Effector memory CD4-positive, alpha-beta T cell (primary cell): ENCODE data around the gene SP3.

Experiments
- DNase-seq, 3 donors: peaks; one replicate each; pipeline ENCODE4 v3.0.0-alpha.2; 2020
- H3K27ac ChIP-seq: 2 replicates; pipeline ENCODE4 v1.7.0; 2013; ENCODE audit warnings: mild to moderate bottlenecking, low read length, moderate library complexity; ENCODE audit not compliant: insufficient read depth, poor library complexity, severe bottlenecking
- H3K27me3 ChIP-seq: replicated peaks from 2 replicates; pipeline ENCODE4 v1.7.0; 2013; ENCODE audit warnings: mild to moderate bottlenecking, low read length; ENCODE audit not compliant: insufficient read depth, control insufficient read depth, poor library complexity, severe bottlenecking
- H3K36me3 ChIP-seq: 2 replicates; pipeline ENCODE4 v1.7.0; 2013; ENCODE audit warnings: mild to moderate bottlenecking, low read length, moderate library complexity; ENCODE audit not compliant: control insufficient read depth, insufficient read depth
- H3K4me1 ChIP-seq: 2 replicates; pipeline ENCODE4 v1.7.0; 2013; ENCODE audit warnings: low read length, mild to moderate bottlenecking; ENCODE audit not compliant: control insufficient read depth, insufficient read depth, poor library complexity, severe bottlenecking
- H3K4me3 ChIP-seq: 2 replicates; pipeline ENCODE4 v1.7.0; 2013; ENCODE audit warnings: low read length, low read depth, mild to moderate bottlenecking; ENCODE audit not compliant: insufficient read depth, poor library complexity, severe bottlenecking
- H3K9me3 ChIP-seq: 2 replicates; pipeline ENCODE4 v1.7.0; 2013; ENCODE audit warnings: mild to moderate bottlenecking, low read length, moderate library complexity; ENCODE audit not compliant: control insufficient read depth

The SP3 gene

DNA sequence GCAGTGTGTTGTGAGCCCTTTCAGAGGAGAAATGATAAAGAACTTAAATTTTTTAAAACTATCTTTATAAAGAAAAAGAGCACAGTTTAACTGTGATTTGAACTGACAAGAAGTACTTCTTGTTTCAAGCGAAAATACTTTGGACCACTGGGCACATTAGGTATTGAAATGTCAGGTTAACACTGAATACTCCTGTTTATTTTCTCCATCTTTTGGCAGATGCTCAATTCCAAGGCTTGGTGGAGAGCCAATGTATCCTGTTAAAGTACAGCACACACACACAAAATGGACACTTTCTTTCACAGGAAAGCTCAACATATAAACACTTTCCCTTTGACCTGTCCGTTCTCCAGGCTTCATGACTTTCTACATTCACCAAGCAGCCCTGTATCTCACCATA, 32.6 kb upstream of the SP3 start:
- Histone ChIP-seq H3K4me3 (no peak overlapping the region), H3K27ac (no peak overlapping the region), H3K4me1 (no peaks in the 10 kb centered on the region), H3K27me3 (no peaks in the 10 kb centered on the region), H3K36me3 (no peaks in the 10 kb centered on the region), H3K9me3 (no peaks in the 10 kb centered on the region)
- DNase-seq = no peak

DNA sequence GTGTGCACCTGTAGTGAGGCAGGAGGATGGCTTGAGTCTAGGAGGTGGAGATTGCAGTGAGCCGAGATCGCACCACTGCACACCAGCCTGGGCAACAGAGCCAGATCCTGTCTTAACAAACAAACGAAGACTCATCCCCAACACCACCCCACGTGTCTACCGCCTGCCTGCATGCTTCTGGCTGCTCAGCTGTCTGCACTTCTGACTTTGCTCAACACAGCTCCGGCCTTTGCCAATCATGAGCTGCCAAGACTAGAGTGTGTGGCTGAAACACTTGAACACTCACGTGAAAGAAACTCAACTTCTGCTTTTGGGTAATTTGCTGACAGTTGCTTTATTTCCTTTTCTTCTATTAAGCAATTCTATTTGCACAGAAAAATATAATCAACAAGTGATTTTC, 32.1 kb upstream of the SP3 start:
- no peaks in the 10 kb centered on the region for H3K36me3 ChIP-seq
- no peaks in the 10 kb centered on the region for H3K4me1 ChIP-seq
- no peak overlapping the region for H3K27ac ChIP-seq
- H3K4me3 ChIP-seq = no peak overlapping the region
- no peaks in the 10 kb centered on the region for H3K27me3 ChIP-seq
- H3K9me3 ChIP-seq = no peaks in the 10 kb centered on the region
- DNase-seq = no peak

DNA sequence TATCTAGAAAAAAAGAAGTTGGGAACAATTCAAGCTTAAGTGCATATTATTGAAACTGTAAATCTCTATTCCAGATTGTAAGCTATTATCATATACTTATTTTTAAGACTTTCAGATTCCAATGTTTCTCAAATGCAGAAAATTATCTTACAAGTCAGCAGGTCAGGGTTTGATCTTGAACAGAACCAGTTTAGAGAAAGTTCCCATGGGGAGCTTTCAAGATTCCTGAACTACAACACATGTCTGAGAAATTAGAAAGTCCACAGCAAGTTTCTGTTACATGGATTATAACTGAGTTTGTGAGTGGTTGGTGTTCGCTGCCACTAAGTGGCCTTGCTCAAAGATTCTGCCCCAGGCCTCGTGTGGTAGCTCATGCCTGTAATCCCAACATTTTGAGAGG, 31.6 kb upstream of the SP3 start:
- Histone ChIP-seq H3K36me3 (no peaks in the 10 kb centered on the region), H3K27me3 (no peaks in the 10 kb centered on the region), H3K4me3 (no peak overlapping the region), H3K27ac (no peak overlapping the region), H3K4me1 (no peaks in the 10 kb centered on the region), H3K9me3 (no peaks in the 10 kb centered on the region)
- DNase-seq = no peak

DNA sequence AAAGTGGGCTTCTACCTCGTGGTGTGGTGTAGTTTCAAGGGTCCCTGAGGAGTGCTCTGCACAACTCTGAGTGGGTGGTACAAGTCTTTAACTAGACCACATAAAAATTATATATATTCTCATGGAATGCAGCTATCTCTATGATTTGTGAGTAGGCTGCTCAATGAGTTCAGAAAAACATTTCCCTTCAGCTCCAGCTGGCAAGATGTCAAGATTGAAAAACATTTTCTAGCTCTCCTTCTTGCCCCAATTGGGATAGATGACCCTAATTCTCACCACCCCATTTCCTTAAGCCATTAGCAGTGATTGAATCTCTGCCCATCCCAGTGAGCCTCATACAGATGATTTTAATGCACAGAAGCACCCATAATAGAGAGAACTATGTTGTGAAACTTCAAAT, 28.3 kb upstream of the SP3 start:
- no peak for DNase-seq
- Histone ChIP-seq H3K4me1 (no peaks in the 10 kb centered on the region), H3K27ac (no peak overlapping the region), H3K9me3 (no peaks in the 10 kb centered on the region), H3K36me3 (no peaks in the 10 kb centered on the region), H3K4me3 (no peak overlapping the region), H3K27me3 (no peaks in the 10 kb centered on the region)

DNA sequence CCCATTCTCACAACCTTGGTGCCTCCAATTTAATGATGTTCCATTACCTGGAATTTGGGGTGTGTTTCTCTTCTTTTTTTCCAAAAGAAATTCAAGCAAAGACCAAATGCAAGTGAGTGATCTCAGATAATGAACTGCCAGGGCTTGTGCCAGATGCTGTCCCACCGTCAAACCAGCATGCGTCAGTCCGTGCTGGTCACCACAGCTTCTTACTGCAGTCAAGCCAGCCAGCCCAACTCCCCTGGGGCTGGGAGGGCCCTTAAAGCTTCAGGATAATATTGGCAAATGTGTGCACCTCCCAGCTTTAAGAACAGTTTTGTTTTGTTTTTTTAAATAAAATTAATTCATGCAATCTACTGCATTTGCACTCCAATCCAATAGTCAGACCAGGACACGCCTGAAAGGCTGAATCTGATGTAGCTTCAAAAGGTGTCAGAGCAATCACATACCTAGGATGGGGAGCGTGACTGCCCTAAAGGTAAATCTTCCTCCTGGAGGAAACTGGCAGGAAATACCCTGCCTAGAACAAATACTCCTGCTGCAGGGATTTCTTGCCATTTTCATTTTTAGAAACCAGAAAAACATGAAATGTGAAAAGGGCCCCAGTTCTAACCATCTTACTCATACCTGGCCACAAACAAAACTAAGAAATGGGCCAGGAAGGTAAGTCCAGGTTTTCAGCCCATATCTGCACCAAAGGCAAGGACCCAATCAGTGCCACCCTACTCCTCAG, 26.8 kb upstream of the SP3 start:
- no peak for DNase-seq
- Histone ChIP-seq H3K4me1 (no peaks in the 10 kb centered on the region), H3K36me3 (no peaks in the 10 kb centered on the region), H3K9me3 (no peaks in the 10 kb centered on the region), H3K27me3 (no peaks in the 10 kb centered on the region), H3K27ac (no peak overlapping the region), H3K4me3 (no peak overlapping the region)

DNA sequence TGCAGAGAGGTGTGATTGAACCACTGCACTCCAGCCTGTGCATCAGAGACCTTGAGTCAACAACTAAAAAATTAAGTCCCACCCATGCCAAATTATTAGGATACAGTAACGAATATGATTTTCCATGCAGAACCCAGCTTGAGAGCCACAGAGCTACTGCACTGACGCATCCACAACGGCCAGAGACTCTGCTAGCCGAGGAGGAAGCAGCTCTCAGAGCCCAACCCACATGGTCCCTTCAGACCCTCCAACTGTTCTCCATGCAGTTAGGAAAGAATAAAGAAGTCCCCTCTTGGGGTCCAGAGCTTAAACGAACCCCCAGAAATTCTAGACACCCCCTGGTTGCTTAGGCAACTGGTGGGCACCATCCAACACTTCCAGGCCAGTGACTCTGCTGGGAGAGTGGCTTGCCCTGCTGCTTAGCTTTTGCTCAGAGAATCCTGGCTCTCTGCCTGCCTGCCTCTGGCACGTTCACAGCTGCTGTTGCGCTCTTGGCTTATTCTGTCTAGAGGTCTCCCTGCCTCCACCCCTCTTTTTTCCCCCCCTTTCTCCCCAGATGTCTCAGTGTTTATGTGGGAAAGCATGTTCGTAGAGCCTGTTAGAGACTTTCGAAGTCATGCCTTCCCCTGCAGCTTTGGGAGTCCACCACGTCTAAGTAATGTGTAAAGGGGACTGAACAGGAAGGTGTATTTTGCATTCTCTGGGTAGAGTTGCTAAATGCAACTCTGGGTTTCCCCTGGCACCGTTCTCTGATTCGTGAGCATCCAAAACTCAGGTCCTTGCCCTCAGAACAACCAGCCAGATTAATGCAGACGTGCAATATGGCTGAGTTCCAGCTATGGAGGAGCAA, 26.0 kb upstream of the SP3 start:
- Histone ChIP-seq H3K36me3 (no peaks in the 10 kb centered on the region), H3K9me3 (no peaks in the 10 kb centered on the region), H3K27me3 (no peaks in the 10 kb centered on the region), H3K4me3 (no peak overlapping the region), H3K4me1 (no peaks in the 10 kb centered on the region), H3K27ac (no peak overlapping the region)
- DNase-seq = no peak

DNA sequence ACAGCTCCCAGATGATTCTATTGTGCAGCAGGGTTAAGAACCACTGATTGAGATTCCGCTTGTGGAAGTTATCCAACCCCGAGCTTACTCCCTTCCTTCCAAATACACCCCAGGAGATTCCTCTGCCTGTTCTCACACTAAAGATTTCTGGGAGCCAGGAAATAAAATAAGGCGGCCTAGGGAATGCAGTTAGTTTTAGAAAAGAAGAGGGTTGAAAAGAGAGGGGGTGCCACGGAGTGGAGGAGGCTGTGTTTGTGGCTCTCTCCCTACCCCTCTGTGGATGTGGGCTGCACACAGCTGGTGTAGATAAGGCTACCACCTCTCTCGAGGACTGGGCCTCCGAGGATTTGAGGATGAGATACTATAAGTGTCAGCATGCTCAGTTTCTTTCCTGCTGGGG, 25.1 kb upstream of the SP3 start:
- Histone ChIP-seq H3K27me3 (no peaks in the 10 kb centered on the region), H3K27ac (no peak overlapping the region), H3K4me1 (no peaks in the 10 kb centered on the region), H3K9me3 (no peaks in the 10 kb centered on the region), H3K4me3 (no peak overlapping the region), H3K36me3 (no peaks in the 10 kb centered on the region)
- DNase-seq = no peak

DNA sequence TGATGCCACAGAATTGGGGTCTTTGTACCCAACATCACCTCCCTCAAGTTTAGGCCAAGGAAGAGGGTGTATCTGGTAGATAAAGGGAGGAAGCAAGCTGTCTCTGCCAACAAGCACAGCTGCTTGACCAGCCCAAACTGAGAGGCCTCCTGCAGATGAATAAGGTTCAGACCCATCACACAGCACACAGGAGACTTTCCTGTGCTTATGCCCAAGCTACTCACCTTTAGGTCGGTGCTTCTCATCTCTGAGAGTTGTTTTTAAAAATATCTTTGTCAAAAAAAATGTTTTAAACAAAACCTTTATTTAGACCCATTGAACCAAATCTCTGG, 24.7 kb upstream of the SP3 start:
- DNase-seq = no peak
- H3K4me3 ChIP-seq = no peak overlapping the region
- H3K9me3 ChIP-seq = no peaks in the 10 kb centered on the region
- H3K27me3 ChIP-seq = no peaks in the 10 kb centered on the region
- H3K27ac ChIP-seq = no peak overlapping the region
- no peaks in the 10 kb centered on the region for H3K36me3 ChIP-seq
- H3K4me1 ChIP-seq = no peaks in the 10 kb centered on the region

DNA sequence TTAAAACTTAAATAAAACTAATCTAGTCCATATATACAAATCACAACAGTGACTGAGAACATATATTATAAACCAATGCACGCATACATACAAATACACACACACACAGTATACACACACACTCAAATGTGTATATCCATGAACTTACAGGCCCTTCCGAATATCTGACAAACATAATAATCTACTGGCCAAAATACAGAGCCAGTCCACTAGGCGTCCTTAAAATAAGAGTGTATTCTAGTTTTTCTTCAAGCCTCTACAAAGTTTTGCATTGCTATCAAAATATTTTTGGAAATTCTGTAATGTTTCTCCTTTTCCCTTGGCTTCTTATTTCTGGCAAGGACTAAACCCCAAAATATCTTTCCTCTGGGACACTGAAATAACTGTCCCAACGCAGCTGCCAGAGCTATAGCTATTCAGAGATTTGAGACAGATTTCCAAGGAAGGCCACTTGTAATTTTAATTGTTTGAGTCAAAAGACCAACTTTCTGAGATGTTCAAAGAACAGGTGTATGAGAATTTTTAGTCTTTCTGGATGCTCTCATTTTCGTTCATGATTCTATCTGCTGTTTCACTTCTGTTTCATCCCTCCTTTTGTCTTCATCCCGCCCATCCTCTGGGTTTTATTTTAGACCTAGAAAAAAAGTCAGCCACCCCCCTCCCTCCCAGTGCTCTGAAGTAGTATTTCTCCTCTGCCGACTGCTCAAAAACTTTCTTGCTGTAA, 24.1 kb upstream of the SP3 start:
- no peak overlapping the region for H3K27ac ChIP-seq
- H3K36me3 ChIP-seq = no peaks in the 10 kb centered on the region
- H3K4me3 ChIP-seq = no peak overlapping the region
- H3K9me3 ChIP-seq = no peaks in the 10 kb centered on the region
- no peaks in the 10 kb centered on the region for H3K27me3 ChIP-seq
- H3K4me1 ChIP-seq = no peaks in the 10 kb centered on the region
- DNase-seq = no peak

DNA sequence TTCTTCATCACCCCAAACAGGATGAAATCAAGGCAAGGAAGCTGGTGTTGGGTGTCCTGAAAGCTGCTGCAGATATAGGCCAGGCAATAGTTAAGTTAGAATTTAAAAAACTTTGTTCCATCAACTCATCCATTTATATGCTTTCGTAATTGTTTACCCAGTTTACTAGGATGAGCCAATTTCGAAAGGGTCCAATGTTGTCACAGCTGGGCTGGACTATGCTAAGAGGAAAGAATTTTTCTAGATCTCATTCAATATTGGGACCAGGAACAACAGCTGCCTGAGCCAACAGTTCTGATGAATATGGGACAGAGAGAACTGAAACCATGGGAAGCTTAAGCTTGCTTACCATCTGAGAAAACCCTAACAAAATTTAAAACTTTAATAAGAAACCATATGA, 21.6 kb upstream of the SP3 start:
- DNase-seq = no peak
- H3K9me3 ChIP-seq = no peaks in the 10 kb centered on the region
- no peak overlapping the region for H3K4me3 ChIP-seq
- H3K27me3 ChIP-seq = no peaks in the 10 kb centered on the region
- H3K36me3 ChIP-seq = no peaks in the 10 kb centered on the region
- H3K4me1 ChIP-seq = no peaks in the 10 kb centered on the region
- H3K27ac ChIP-seq = no peak overlapping the region
